Skeletal muscle tissue (tissue), 4 donors: ENCODE measurements around the gene SH2B2. TPM values are rescaled to one million over a fixed set of nuclear protein-coding genes. Genes with fewer than 3 reads are reported as not detected.
A peak's percentile ranks its signal among the peaks of the same experiment; 100 is the strongest.

Source experiments
- H3K27ac ChIP-seq: one replicate; pipeline ENCODE4 v1.7.0; 2013; ENCODE audit warnings: mild to moderate bottlenecking, low read depth, low read length, inconsistent platforms
- H3K27me3 ChIP-seq, 3 donors: one replicate each; pipeline ENCODE4 v1.7.0; 2013; ENCODE audit warnings: low read length in 3 of 3; ENCODE audit not compliant: control insufficient read depth in 3 of 3, insufficient read depth in 3 of 3
- H3K36me3 ChIP-seq, 3 donors: one replicate each; pipeline ENCODE4 v1.7.0; 2013; ENCODE audit warnings: low read length in 3 of 3; ENCODE audit not compliant: control insufficient read depth in 3 of 3, insufficient read depth in 3 of 3
- H3K4me1 ChIP-seq, 3 donors: one replicate each; pipeline ENCODE4 v1.7.0; 2013; ENCODE audit warnings: low read length in 3 of 3, mild to moderate bottlenecking in 3 of 3; ENCODE audit not compliant: control insufficient read depth in 3 of 3, insufficient read depth in 3 of 3
- H3K4me3 ChIP-seq, 3 donors: one replicate each; pipeline ENCODE4 v1.7.0; 2013; ENCODE audit warnings: low read length in 3 of 3
- H3K9ac ChIP-seq, 3 donors: one replicate each; pipeline ENCODE4 v1.7.0; 2013; ENCODE audit warnings: low read length in 3 of 3, mild to moderate bottlenecking in 3 of 3, moderate library complexity in 2 of 3, low read depth in 1 of 3
- H3K9me3 ChIP-seq, 3 donors: one replicate each; pipeline ENCODE4 v1.7.0; 2013; ENCODE audit warnings: low read length in 3 of 3; ENCODE audit not compliant: control insufficient read depth in 3 of 3
- total RNA-seq: library from RNA; depleted of rRNA; stranded (reverse); fragments of >200 nt; gene quantifications from one replicate; pipeline ENCODE4 v1.2.3, GENCODE V29; 2014
- donor health status: Osteomylitis.

Gene SH2B2
- total RNA-seq, 1 donor from 2014 or later = 5.7 TPM

DNA sequence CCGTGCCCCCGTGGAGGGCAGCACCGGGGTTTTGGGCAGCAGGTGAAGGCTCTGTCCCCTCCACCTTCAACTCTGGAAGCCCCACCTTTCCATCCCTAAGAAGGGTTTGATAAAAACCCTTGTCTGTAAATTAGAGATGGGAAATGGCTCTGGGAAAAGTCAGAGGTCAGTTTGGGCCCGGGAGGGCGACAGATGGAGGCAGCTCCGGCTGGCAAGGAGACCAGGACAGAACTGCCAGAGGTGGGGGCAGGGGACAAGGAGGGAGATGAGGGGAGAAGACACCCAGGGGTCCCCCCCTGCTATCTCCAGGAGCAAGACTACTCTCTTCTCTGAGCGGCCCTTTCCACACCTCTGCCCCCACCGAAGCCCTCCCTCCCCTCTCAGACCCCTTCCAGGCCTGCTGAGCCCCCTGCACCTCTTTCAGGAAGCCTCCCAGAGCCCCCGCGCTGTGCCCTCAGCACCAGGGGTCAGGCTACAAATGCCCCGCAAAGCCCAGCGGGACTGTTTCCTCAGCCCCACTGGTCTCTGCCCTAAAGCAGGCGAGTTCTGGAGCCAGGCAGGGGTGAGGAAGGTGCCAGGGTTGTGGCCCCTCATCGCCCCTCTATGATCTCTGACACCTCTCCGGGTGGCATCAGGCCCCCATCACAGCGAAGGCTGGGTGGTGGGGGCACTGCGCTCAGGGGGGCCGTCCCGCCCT, 980 bp upstream of the SH2B2 start:
- H3K36me3 ChIP-seq = no peaks in the 10 kb centered on the region
- peak overlapping the region in 2 of 3 donors; percentile 85 to 86 for H3K9ac ChIP-seq
- peak overlapping the region in 2 of 3 donors; percentile 72 for H3K4me3 ChIP-seq
- peaks cover 31 to 43% (median 35%) of the 10 kb centered on the region in 3 donors for H3K4me1 ChIP-seq
- H3K9me3 ChIP-seq = no peaks in the 10 kb centered on the region
- peak overlapping the region; percentile 83 for H3K27ac ChIP-seq
- H3K27me3 ChIP-seq = no peaks in the 10 kb centered on the region

DNA sequence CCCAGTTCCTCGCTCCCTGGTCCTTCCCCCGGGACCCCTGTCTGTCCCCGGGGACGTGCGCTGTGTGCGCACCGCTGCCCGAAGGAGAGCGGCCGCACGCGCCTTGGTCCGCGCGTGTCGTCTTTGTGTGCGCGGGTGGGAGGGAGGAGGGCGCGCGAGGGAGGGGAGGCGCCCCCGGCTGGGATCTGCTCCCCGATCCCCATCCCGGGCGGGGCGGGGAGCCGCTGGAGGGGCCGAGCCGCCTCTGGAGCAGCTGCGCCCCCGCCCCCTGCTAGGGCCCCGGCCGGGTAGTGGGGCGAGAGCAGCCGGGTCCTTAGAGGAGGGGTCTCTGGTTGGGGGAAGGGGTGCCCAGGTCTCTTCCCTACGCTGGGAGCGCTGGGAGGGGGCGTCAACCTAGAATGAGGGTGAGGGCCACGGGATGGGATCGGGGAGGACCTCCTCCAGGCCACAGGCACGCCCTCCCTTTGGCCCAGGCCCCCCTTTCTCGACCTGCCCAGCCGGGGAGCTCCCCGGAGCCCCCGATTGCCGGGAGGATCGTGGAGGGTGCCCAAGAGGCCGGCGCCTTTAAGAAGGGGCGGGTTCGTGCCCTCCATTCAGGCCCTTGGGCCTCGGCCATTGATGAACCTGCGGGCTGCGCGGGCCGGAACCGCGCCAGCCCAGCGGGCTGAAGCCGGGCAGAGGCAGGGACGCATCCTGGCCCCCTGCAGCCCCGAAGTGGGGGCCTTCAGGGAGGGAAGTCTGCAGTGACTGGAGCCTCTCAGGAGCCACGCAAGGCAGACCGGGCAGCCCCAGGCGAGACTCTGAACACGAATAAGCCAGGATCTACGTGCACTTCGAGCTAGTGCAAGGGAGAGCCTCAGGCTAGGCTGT, 678 bp downstream of the SH2B2 start:
- Histone ChIP-seq H3K36me3 (no peaks in the 10 kb centered on the region), H3K9ac (peak overlapping the region; percentile 85 to 88 (median 87)), H3K4me3 (peak overlapping the region; percentile 79 to 88 (median 81)), H3K27me3 (no peaks in the 10 kb centered on the region), H3K4me1 (peaks cover 37 to 55% (median 38%) of the 10 kb centered on the region in 3 donors), H3K27ac (peak overlapping the region; percentile 70), H3K9me3 (no peaks in the 10 kb centered on the region)

DNA sequence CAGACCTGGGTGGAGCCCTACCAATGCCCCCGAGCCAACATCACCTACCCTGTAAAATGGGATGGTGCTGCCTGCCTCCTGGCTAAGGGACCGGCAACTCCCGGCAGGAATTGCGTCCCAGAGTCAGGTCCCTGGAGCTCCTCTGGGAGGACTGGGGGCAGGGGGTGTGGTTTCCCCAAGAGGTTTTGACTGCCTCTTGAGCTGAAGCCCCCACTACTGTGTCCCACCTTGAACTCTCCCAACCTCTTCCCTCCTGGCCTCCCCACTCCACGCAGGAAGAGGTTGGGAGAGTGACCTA, 1.3 kb downstream of the SH2B2 start:
- Histone ChIP-seq H3K9ac (peak overlapping the region; percentile 85 to 88 (median 87)), H3K4me3 (peak overlapping the region; percentile 79 to 88 (median 81)), H3K27ac (no peak overlapping the region), H3K9me3 (no peaks in the 10 kb centered on the region), H3K36me3 (no peaks in the 10 kb centered on the region), H3K4me1 (peaks cover 37 to 59% (median 40%) of the 10 kb centered on the region in 3 donors), H3K27me3 (no peaks in the 10 kb centered on the region)

DNA sequence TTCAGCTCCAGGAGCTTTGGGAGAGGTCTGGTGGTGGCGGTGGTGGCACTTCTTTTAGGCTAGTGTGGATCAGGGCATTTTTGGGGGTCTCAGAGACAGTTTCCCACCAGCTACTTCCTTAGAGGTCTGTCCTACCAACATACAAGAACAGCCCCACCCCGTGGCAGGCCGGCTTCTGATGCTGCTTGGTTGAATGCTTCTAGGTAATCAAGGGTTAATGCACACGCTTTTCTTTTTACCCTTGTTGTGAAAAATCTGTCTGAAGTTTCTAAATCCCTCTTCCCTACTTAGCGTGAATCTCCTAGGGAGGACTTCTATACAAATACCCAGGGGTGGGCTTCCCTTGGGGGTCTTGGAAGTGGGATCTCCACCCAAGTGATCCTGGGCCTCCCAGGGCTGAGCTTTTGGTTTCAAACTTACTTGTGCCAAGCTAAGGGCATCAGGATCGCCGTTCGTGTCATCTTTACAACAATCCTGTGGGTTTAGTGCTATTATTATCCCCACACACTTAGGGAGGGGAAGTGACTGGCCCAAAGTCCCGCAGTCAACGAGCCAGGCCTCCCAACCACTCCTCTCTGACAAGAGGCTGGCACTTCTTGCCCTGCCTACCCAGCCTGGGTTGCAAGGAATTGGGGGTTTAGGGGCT, 1.7 kb downstream of the SH2B2 start:
- H3K27me3 ChIP-seq = no peaks in the 10 kb centered on the region
- peak overlapping the region; percentile 85 to 88 (median 87) for H3K9ac ChIP-seq
- no peaks in the 10 kb centered on the region for H3K9me3 ChIP-seq
- H3K27ac ChIP-seq = no peak overlapping the region
- H3K4me1 ChIP-seq = peaks cover 37 to 59% (median 41%) of the 10 kb centered on the region in 3 donors
- H3K4me3 ChIP-seq = peak overlapping the region; percentile 79 to 88 (median 81)
- no peaks in the 10 kb centered on the region for H3K36me3 ChIP-seq

GRCh38 chr7:102289057-102289456, 2.4 kb downstream of the SH2B2 start:
- no peak overlapping the region for H3K27ac ChIP-seq
- peak overlapping the region in 1 of 3 donors; percentile 79 for H3K4me3 ChIP-seq
- no peaks in the 10 kb centered on the region for H3K27me3 ChIP-seq
- no peaks in the 10 kb centered on the region for H3K36me3 ChIP-seq
- H3K9me3 ChIP-seq = no peaks in the 10 kb centered on the region
- peak overlapping the region in 2 of 3 donors; percentile 87 to 88 for H3K9ac ChIP-seq
- H3K4me1 ChIP-seq = peaks cover 37 to 65% (median 45%) of the 10 kb centered on the region in 3 donors

DNA sequence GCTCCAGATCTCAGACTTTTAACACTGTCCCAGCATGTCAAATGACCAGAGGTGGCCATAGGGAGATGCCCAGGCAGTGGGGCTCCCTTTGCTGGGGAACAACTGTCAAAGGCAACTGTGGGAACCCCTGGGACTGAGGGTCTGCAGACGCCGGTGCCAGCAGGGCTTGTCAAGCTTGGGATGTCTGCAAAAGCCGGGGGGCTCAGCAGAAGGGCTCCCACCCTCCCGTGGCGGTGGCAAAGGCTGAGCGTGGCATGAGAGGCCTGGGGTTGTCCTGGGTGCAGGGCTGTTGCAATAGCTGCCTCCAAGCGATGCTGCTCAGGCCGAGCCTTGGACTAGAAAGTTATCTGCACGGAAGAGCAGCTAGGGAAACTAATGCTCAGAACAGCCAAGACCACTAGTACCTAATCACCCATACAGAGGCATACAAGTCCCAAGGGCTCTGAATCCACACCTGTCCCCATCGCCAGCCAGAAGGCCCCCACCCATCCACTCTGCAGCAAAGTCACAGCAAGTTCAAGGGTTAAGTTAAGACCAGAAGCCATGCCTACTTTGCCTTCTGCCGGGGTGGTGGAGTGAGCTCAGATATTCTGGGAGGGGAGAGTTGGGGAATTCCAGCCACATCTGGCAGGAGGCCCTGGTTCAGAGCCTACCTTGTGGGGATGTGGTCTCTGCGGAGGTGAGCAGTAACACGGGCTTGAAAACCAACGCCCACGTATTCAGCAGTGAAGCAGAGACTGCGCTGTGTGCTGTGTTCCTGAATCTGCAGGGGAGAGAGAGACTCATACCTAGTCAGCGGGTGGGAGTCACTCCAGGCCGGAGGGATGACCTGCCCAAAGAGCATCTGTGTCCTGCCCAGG, 4.6 kb downstream of the SH2B2 start:
- Histone ChIP-seq H3K9ac (no peak overlapping the region), H3K4me1 (peaks cover 39 to 71% (median 51%) of the 10 kb centered on the region in 3 donors), H3K4me3 (no peak overlapping the region), H3K36me3 (no peaks in the 10 kb centered on the region), H3K9me3 (no peaks in the 10 kb centered on the region), H3K27me3 (no peaks in the 10 kb centered on the region), H3K27ac (no peak overlapping the region)

DNA sequence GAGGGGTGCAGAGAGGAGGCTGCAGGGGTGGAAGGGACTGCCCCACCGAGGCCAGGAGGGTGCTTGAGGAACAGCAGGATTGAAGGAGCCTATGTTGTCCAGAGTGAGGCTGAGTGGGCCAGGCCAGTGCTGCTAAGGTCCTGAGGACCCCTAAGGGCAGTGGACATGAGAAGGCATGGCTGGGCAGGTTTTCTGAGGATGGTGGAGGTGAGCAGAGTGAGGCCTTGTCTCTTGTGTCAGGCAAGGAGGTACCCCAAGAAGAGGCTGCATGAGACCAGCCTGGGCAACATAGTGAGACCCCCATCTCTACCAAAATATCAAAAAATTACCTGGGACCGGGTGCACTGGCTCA, 5.2 kb downstream of the SH2B2 start:
- H3K9ac ChIP-seq = no peak overlapping the region
- H3K4me3 ChIP-seq = no peak overlapping the region
- peaks cover 45 to 76% (median 56%) of the 10 kb centered on the region in 3 donors for H3K4me1 ChIP-seq
- no peaks in the 10 kb centered on the region for H3K9me3 ChIP-seq
- no peaks in the 10 kb centered on the region for H3K27me3 ChIP-seq
- H3K27ac ChIP-seq = no peak overlapping the region
- H3K36me3 ChIP-seq = no peaks in the 10 kb centered on the region

- Histone ChIP-seq H3K4me1 (peaks cover 47 to 82% (median 57%) of the 10 kb centered on the region in 3 donors), H3K4me3 (no peak overlapping the region), H3K9ac (peak overlapping the region in 1 of 3 donors; percentile 14), H3K27me3 (no peaks in the 10 kb centered on the region), H3K36me3 (no peaks in the 10 kb centered on the region), H3K27ac (no peak overlapping the region), H3K9me3 (no peaks in the 10 kb centered on the region)
Measured at GRCh38 chr7:102292813-102293798, 6.4 kb downstream of the SH2B2 start.
